Gastroesophageal sphincter (tissue), 3 donors: Measurements from ENCODE around the gene APOD.

Experiments used
- EP300 ChIP-seq: sonication (generic); formaldehyde crosslinking; IDR thresholded peaks from one replicate; pipeline ENCODE4 v1.6.1; 2017; ENCODE audit warnings: antibody characterized with exemption, mild to moderate bottlenecking
- POLR2A ChIP-seq, 2 donors: fragments of 450-650 bp; IDR thresholded peaks; one replicate each; pipeline ENCODE4 v1.6.1; 2017; ENCODE audit warnings: antibody characterized with exemption in 2 of 2, mild to moderate bottlenecking in 2 of 2, moderate library complexity in 1 of 2
- POLR2AphosphoS5 ChIP-seq: sonication (generic); formaldehyde crosslinking; IDR thresholded peaks from one replicate; pipeline ENCODE4 v1.6.1; 2017; ENCODE audit warnings: antibody characterized with exemption
- TF ChIP-seq, protein P1 (sequence below), 4 experiments: fragments of 200-600 bp in 2 of 4; fragments of 450-650 bp in 2 of 4; sonication (generic) in 1 of 4; IDR thresholded peaks; one replicate each; pipeline ENCODE4 v1.5.1; 2017 to 2019; ENCODE audit warnings: antibody characterized with exemption in 4 of 4, mild to moderate bottlenecking in 2 of 4, moderate library complexity in 2 of 4

GRCh38 chr3:195580744-195581443 lies 2.8 kb downstream of the APOD start:
- TF ChIP-seq, protein P1, sequence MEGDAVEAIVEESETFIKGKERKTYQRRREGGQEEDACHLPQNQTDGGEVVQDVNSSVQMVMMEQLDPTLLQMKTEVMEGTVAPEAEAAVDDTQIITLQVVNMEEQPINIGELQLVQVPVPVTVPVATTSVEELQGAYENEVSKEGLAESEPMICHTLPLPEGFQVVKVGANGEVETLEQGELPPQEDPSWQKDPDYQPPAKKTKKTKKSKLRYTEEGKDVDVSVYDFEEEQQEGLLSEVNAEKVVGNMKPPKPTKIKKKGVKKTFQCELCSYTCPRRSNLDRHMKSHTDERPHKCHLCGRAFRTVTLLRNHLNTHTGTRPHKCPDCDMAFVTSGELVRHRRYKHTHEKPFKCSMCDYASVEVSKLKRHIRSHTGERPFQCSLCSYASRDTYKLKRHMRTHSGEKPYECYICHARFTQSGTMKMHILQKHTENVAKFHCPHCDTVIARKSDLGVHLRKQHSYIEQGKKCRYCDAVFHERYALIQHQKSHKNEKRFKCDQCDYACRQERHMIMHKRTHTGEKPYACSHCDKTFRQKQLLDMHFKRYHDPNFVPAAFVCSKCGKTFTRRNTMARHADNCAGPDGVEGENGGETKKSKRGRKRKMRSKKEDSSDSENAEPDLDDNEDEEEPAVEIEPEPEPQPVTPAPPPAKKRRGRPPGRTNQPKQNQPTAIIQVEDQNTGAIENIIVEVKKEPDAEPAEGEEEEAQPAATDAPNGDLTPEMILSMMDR (IDR thresholded peaks at IDR 0.05) = no peak
- no peak for TF ChIP-seq EP300
- TF ChIP-seq POLR2A (IDR thresholded peaks at IDR 0.05) = no peak
- no peak for TF ChIP-seq POLR2AphosphoS5
